SK-N-SH (cell line): ENCODE results near the gene SIRPD. TPM values are rescaled to one million over a fixed set of nuclear protein-coding genes. Genes with fewer than 3 reads are reported as not detected.
A peak's percentile ranks its signal among the peaks of the same experiment; 100 is the strongest.

Source experiments
- CTCF ChIA-PET: fragments of 300-600, 350-600 bp; formaldehyde crosslinking; extraction: SDS; loops from one replicate; lab custom pipeline; 2021; lab: Yijun Ruan, JAX
- POLR2A ChIA-PET: fragments of 350-600 bp; sonication (Branson Sonifier 250); formaldehyde crosslinking; extraction: SDS; loops from one replicate; lab custom pipeline; 2020; ENCODE audit warnings: antibody characterized with exemption, inconsistent platforms; lab: Yijun Ruan, JAX
- DNase-seq: peaks from one replicate; pipeline ENCODE4 v3.0.0; 2012
- H2AFZ ChIP-seq: fragments of 200-600 bp; sonication (generic); 2 replicates; pipeline ENCODE4 v1.8.1; 2016; ENCODE audit warnings: antibody characterized with exemption, mild to moderate bottlenecking, low read depth
- H3F3A ChIP-seq: fragments of 200-600 bp; sonication (generic); replicated peaks from 2 replicates; pipeline ENCODE3; 2016; ENCODE audit warnings: antibody characterized with exemption, mild to moderate bottlenecking; ENCODE audit not compliant: insufficient read depth
- H3K27ac ChIP-seq, 2 experiments: fragments of 200-500 bp in 1 of 2; fragments of 200-600 bp in 1 of 2; sonication (Bioruptor generic) in 1 of 2; sonication (generic), shearing (Covaris generic) in 1 of 2; 2 replicates each; pipeline versions ENCODE4 v1.5.1 to v1.6.1; 2014 to 2016; ENCODE audit warnings: low read depth in 2 of 2, inconsistent platforms in 1 of 2, low read length in 1 of 2, mild to moderate bottlenecking in 1 of 2, mixed read lengths in 1 of 2
- H3K27me3 ChIP-seq: fragments of 200-600 bp; sonication (generic), shearing (Covaris generic); 2 replicates; pipeline ENCODE4 v1.6.1; 2016; ENCODE audit warnings: mixed run types; ENCODE audit not compliant: insufficient read depth
- H3K36me3 ChIP-seq, 2 experiments: fragments of 200-500 bp in 1 of 2; fragments of 200-600 bp in 1 of 2; sonication (Bioruptor generic) in 1 of 2; sonication (generic) in 1 of 2; replicated peaks in 1 of 2; 2 replicates each; pipeline versions ENCODE3 to v1.5.1; 2014 to 2016; ENCODE audit warnings: low read length in 1 of 2, mild to moderate bottlenecking in 1 of 2; ENCODE audit not compliant: insufficient read depth in 2 of 2, control insufficient read depth in 1 of 2
- H3K4me1 ChIP-seq, 2 experiments: fragments of 200-500 bp in 1 of 2; fragments of 200-600 bp in 1 of 2; sonication (Bioruptor generic) in 1 of 2; sonication (generic), shearing (Covaris generic) in 1 of 2; 2 replicates each; pipeline versions ENCODE4 v1.5.1 to v1.6.1; 2014 to 2016; ENCODE audit warnings: low read depth in 1 of 2, low read length in 1 of 2, mixed run types in 1 of 2; ENCODE audit not compliant: insufficient read depth in 2 of 2, control insufficient read depth in 1 of 2
- H3K4me2 ChIP-seq: fragments of 200-600 bp; sonication (generic), shearing (Covaris generic); 2 replicates; pipeline ENCODE4 v1.6.1; 2017; ENCODE audit warnings: mixed run types
- H3K4me3 ChIP-seq, 2 experiments: fragments of 200-500 bp in 1 of 2; fragments of 200-600 bp in 1 of 2; sonication (Bioruptor generic) in 1 of 2; sonication (generic), shearing (Covaris generic) in 1 of 2; 2 replicates each; pipeline versions ENCODE4 v1.5.1 to v1.8.1; 2014 to 2016; ENCODE audit warnings: low read depth in 2 of 2, inconsistent platforms in 1 of 2, low read length in 1 of 2, mild to moderate bottlenecking in 1 of 2, mixed read lengths in 1 of 2, moderate library complexity in 1 of 2
- H3K79me2 ChIP-seq: fragments of 200-600 bp; sonication (generic); 2 replicates; pipeline ENCODE4 v1.8.1; 2017; ENCODE audit warnings: mild to moderate bottlenecking; ENCODE audit not compliant: insufficient read depth
- H3K9ac ChIP-seq: fragments of 200-600 bp; sonication (generic); 2 replicates; pipeline ENCODE4 v1.6.1; 2017; ENCODE audit warnings: mixed run types
- H3K9me2 ChIP-seq: fragments of 200-600 bp; sonication (generic); 2 replicates; pipeline ENCODE4 v1.6.1; 2017; ENCODE audit warnings: mixed run types
- H3K9me3 ChIP-seq: fragments of 200-600 bp; sonication (generic); 2 replicates; pipeline ENCODE4 v1.6.1; 2017; ENCODE audit warnings: mixed run types, mild to moderate bottlenecking, moderate library complexity
- H4K20me1 ChIP-seq: fragments of 200-600 bp; sonication (generic); 2 replicates; pipeline ENCODE4 v1.6.1; 2017; ENCODE audit warnings: mild to moderate bottlenecking, mixed run types; ENCODE audit not compliant: insufficient read depth
- ELF1 ChIP-seq: IDR thresholded peaks from 2 replicates; pipeline ENCODE4 v1.4.0; 2012
- EP300 ChIP-seq, 2 experiments: IDR thresholded peaks; 2 replicates each; pipeline versions ENCODE4 v1.4.0 to v1.6.1; 2012; ENCODE audit warnings: borderline replicate concordance in 1 of 2, low read depth in 1 of 2, low read length in 1 of 2
- FOXM1 ChIP-seq: IDR thresholded peaks from 2 replicates; pipeline ENCODE4 v1.4.0; 2012; ENCODE audit warnings: low read depth, mild to moderate bottlenecking
- GATA2 ChIP-seq: sonication (generic); formaldehyde crosslinking; IDR thresholded peaks from 2 replicates; pipeline ENCODE4 v1.5.0; 2020; ENCODE audit warnings: mild to moderate bottlenecking, missing genetic modification reagents
- IRF3 ChIP-seq: fragments of 150-350 bp; IDR thresholded peaks from 2 replicates; pipeline ENCODE4 v1.6.1; 2016; ENCODE audit warnings: mild to moderate bottlenecking, low read depth, low read length
- JUND ChIP-seq: IDR thresholded peaks from 2 replicates; pipeline ENCODE4 v1.4.0; 2012
- MAX ChIP-seq: IDR thresholded peaks from 2 replicates; pipeline ENCODE4 v1.4.0; 2012; ENCODE audit warnings: low read depth
- MEF2A ChIP-seq: IDR thresholded peaks from 2 replicates; pipeline ENCODE4 v1.4.0; 2012; ENCODE audit warnings: low read depth, borderline replicate concordance
- NRF1 ChIP-seq: IDR thresholded peaks from 2 replicates; pipeline ENCODE4 v1.6.1; 2012; ENCODE audit warnings: low read depth, mild to moderate bottlenecking, low read length
- RAD21 ChIP-seq: IDR thresholded peaks from 2 replicates; pipeline ENCODE4 v1.6.1; 2012; ENCODE audit warnings: mild to moderate bottlenecking, low read length
- RCOR1 ChIP-seq: fragments of 150-350 bp; IDR thresholded peaks from 2 replicates; pipeline ENCODE4 v1.6.1; 2017; ENCODE audit warnings: antibody characterized with exemption, low read length
- SMC3 ChIP-seq: IDR thresholded peaks from 2 replicates; pipeline ENCODE4 v1.6.1; 2012; ENCODE audit warnings: low read depth, low read length, improper control_type of control experiment
- TCF12 ChIP-seq: IDR thresholded peaks from 2 replicates; pipeline ENCODE4 v1.4.0; 2012
- TEAD4 ChIP-seq: IDR thresholded peaks from 2 replicates; pipeline ENCODE4 v1.4.0; 2012; ENCODE audit warnings: mild to moderate bottlenecking, borderline replicate concordance; ENCODE audit not compliant: insufficient read depth
- USF1 ChIP-seq: IDR thresholded peaks from 2 replicates; pipeline ENCODE4 v1.4.0; 2012; ENCODE audit warnings: low read depth, borderline replicate concordance
- USF2 ChIP-seq: fragments of 150-350 bp; IDR thresholded peaks from 2 replicates; pipeline ENCODE4 v1.6.1; 2017; ENCODE audit warnings: antibody characterized with exemption, low read length, low read depth, borderline replicate concordance
- YY1 ChIP-seq: IDR thresholded peaks from 2 replicates; pipeline ENCODE4 v1.4.0; 2012; ENCODE audit warnings: low read depth, mild to moderate bottlenecking
- ZBTB33 ChIP-seq: IDR thresholded peaks from 2 replicates; pipeline ENCODE4 v1.4.0; 2012; ENCODE audit warnings: low read depth, borderline replicate concordance
- WGBS: methylation state at CpG from one replicate; pipeline ENCODE4 v1.1.6; 2017; ENCODE audit warnings: low lambda C conversion rate; 5-methylcytosine and 5-hydroxymethylcytosine counted together
- polyA plus RNA-seq, 3 experiments: library from polyadenylated mRNA; depleted of rRNA; stranded (reverse); fragments of >200 nt; gene quantifications; 2 replicates each; pipeline ENCODE4 v1.2.3, GENCODE V29; 2012

SIRPD gene
- polyA plus RNA-seq, 1 of the 3 experiments (the other 2 are of a cell fraction) = not detected

GRCh38 chr20:1566701-1567100 lies 9.2 kb upstream of the SIRPD start:
- TF ChIP-seq USF1 (no peak), GATA2 (CRISPR knock-in tag) (no peak), EP300 (IDR thresholded peaks at IDR 0.05; ENCODE audit: borderline replicate concordance in 1 of 2, low read depth in 1 of 2, low read length in 1 of 2) (no peak), JUND (no peak), YY1 (no peak), RAD21 (no peak), MAX (no peak), NRF1 (no peak), TEAD4 (no peak), IRF3 (no peak), SMC3 (no peak), ZBTB33 (no peak), MEF2A (no peak)
- Histone ChIP-seq H3K79me2 (no peaks in the 10 kb centered on the region), H3K4me3 (no peak overlapping the region), H4K20me1 (no peaks in the 10 kb centered on the region), H3K4me1 (peaks cover 0 to 3% of the 10 kb centered on the region in 2 experiments; a peak in 1 of 4 replicates), H3K27ac (peak overlapping the region in 1 of 2 experiments; percentile 55; a peak in 2 of 4 replicates), H3K9me3 (no peaks in the 10 kb centered on the region), H3K4me2 (no peak overlapping the region; the same call in 1 of the 2 replicates), H3K27me3 (no peaks in the 10 kb centered on the region), H3K9ac (no peak overlapping the region), H2AFZ (no peak overlapping the region), H3F3A (no peaks in the 10 kb centered on the region), H3K36me3 (no peaks in the 10 kb centered on the region), H3K9me2 (no peaks in the 10 kb centered on the region)
- ChIA-PET CTCF (interaction anchor here (1.4 kb wide), 1 partner anchor 11 kb away, joined by 3 read pairs; no protein-coding TSS in a partner anchor), POLR2A (no interaction called here)
- no peak for DNase-seq
- 34% methylated on average over 2 of the region's 2 CpGs for WGBS

GRCh38 chr20:1565461-1565860 lies 8.0 kb upstream of the SIRPD start:
- Histone ChIP-seq H3K4me2 (no peak overlapping the region), H3K9me3 (no peaks in the 10 kb centered on the region), H3K9me2 (no peaks in the 10 kb centered on the region), H2AFZ (no peak overlapping the region), H3K36me3 (no peaks in the 10 kb centered on the region), H3K79me2 (no peaks in the 10 kb centered on the region), H3K27me3 (no peaks in the 10 kb centered on the region; the same call in 1 of the 2 replicates), H3K9ac (no peak overlapping the region), H3K27ac (no peak overlapping the region), H3K4me1 (peaks cover 0 to 3% of the 10 kb centered on the region in 2 experiments; a peak in 1 of 4 replicates), H3F3A (no peaks in the 10 kb centered on the region), H4K20me1 (no peaks in the 10 kb centered on the region), H3K4me3 (no peak overlapping the region)
- POLR2A ChIA-PET = no interaction called here
- WGBS = 61% methylated on average over 2 of the region's 2 CpGs
- TF ChIP-seq FOXM1 = no peak
- no peak for TF ChIP-seq IRF3
- no peak for TF ChIP-seq TCF12
- no peak for TF ChIP-seq MAX
- no peak for TF ChIP-seq ELF1
- TF ChIP-seq USF2 = no peak
- TF ChIP-seq EP300 (IDR thresholded peaks at IDR 0.05; ENCODE audit: borderline replicate concordance in 1 of 2, low read depth in 1 of 2, low read length in 1 of 2) = no peak
- TF ChIP-seq RCOR1 = no peak
- no peak for DNase-seq
- CTCF ChIA-PET = no interaction called here
